WTC11 (cell line): ENCODE data around the gene PRMT5. TPM values are rescaled to one million over a fixed set of nuclear protein-coding genes. Genes with fewer than 3 reads are reported as not detected.

ENCODE experiments used
- ATAC-seq: fragments of 200-7000 bp; cut with Tn5 transposase; 2 replicates; pipeline ENCODE4 v1.10.0; 2021; ENCODE audit warnings: mild to moderate bottlenecking, moderate library complexity
- CTCF ChIA-PET: fragments of 300-600 bp; sonication (Branson Sonifier 250); formaldehyde crosslinking; loops from one replicate; lab custom pipeline; 2021; ENCODE audit warnings: antibody characterized with exemption; lab: Charles Lee
- POLR2A ChIA-PET: fragments of 350-600 bp; sonication (Branson Sonifier 250); formaldehyde crosslinking; loops from one replicate; lab custom pipeline; 2021; ENCODE audit warnings: antibody characterized with exemption; lab: Charles Lee
- DNase-seq: peaks from one replicate; pipeline ENCODE4 v3.0.0; 2021; ENCODE audit warnings: low spot score
- H3K27ac Mint-ChIP-seq: 2 replicates; pipeline ENCODE4 v1.8.0; 2021; ENCODE audit warnings: mixed read lengths
- H3K27me3 Mint-ChIP-seq: 2 replicates; pipeline ENCODE4 v1.8.0; 2021; ENCODE audit warnings: low read depth, mild to moderate bottlenecking, moderate library complexity, mixed read lengths
- H3K36me3 Mint-ChIP-seq: 2 replicates; pipeline ENCODE4 v1.8.0; 2021; ENCODE audit warnings: mixed read lengths
- H3K4me1 Mint-ChIP-seq: 2 replicates; pipeline ENCODE4 v1.8.0; 2022; ENCODE audit warnings: mixed read lengths
- H3K4me3 Mint-ChIP-seq: 2 replicates; pipeline ENCODE4 v1.8.0; 2021; ENCODE audit warnings: mild to moderate bottlenecking, moderate library complexity, mixed read lengths
- H3K9me3 Mint-ChIP-seq: 2 replicates; pipeline ENCODE4 v1.8.0; 2021; ENCODE audit warnings: mixed read lengths
- AFF4 ChIP-seq: sonication (generic); formaldehyde crosslinking; IDR thresholded peaks from 2 replicates; pipeline ENCODE4 v1.8.1; 2023; ENCODE audit warnings: mild to moderate bottlenecking, missing genetic modification reagents, borderline replicate concordance
- ATF3 ChIP-seq: sonication (generic); formaldehyde crosslinking; conservative IDR thresholded peaks from 2 replicates; pipeline ENCODE4 v1.8.1; 2022; ENCODE audit warnings: mild to moderate bottlenecking, missing genetic modification reagents
- ATF6 ChIP-seq: sonication (generic); formaldehyde crosslinking; IDR thresholded peaks from 2 replicates; pipeline ENCODE4 v1.8.1; 2023; ENCODE audit warnings: mild to moderate bottlenecking, missing genetic modification reagents
- CBFB ChIP-seq: sonication (generic); formaldehyde crosslinking; IDR thresholded peaks from 2 replicates; pipeline ENCODE4 v1.8.1; 2022; ENCODE audit warnings: mild to moderate bottlenecking, low read depth, missing genetic modification reagents
- CTCF ChIP-seq: fragments of 200-600 bp; IDR thresholded peaks from 2 replicates; pipeline ENCODE4 v1.8.0; 2022; ENCODE audit warnings: antibody characterized with exemption
- TCF7 ChIP-seq: sonication (generic); formaldehyde crosslinking; IDR thresholded peaks from 2 replicates; pipeline ENCODE4 v1.8.0; 2022; ENCODE audit warnings: mild to moderate bottlenecking, low read depth, missing genetic modification reagents, moderate library complexity
- TEAD1 ChIP-seq: sonication (generic); formaldehyde crosslinking; IDR thresholded peaks from 2 replicates; pipeline ENCODE4 v1.8.0; 2022; ENCODE audit warnings: mild to moderate bottlenecking, missing genetic modification reagents
- ZBTB21 ChIP-seq: sonication (generic); formaldehyde crosslinking; IDR thresholded peaks from 2 replicates; pipeline ENCODE4 v1.8.1; 2023; ENCODE audit warnings: mild to moderate bottlenecking, missing genetic modification reagents, borderline replicate concordance
- ZBTB43 ChIP-seq: sonication (generic); formaldehyde crosslinking; IDR thresholded peaks from 2 replicates; pipeline ENCODE4 v1.8.1; 2023; ENCODE audit warnings: mild to moderate bottlenecking, missing genetic modification reagents
- ZNF317 ChIP-seq: sonication (generic); formaldehyde crosslinking; IDR thresholded peaks from 2 replicates; pipeline ENCODE4 v1.8.1; 2023; ENCODE audit warnings: low read depth, mild to moderate bottlenecking, moderate library complexity, missing genetic modification reagents, borderline replicate concordance
- total RNA-seq: library from RNA; stranded (reverse); gene quantifications from 3 replicates; pipeline ENCODE4 v1.2.3, GENCODE V29; 2021
- TF ChIP-seq, protein P1 (sequence below): sonication (generic); formaldehyde crosslinking; IDR thresholded peaks from 2 replicates; pipeline ENCODE4 v1.8.1; 2022; ENCODE audit warnings: mild to moderate bottlenecking, missing genetic modification reagents, moderate library complexity, borderline replicate concordance
- TF ChIP-seq, protein P2 (sequence below): sonication (generic); formaldehyde crosslinking; IDR thresholded peaks from 2 replicates; pipeline ENCODE4 v1.8.0; 2022; ENCODE audit warnings: mild to moderate bottlenecking, missing genetic modification reagents
- TF ChIP-seq, protein P3 (sequence below): sonication (generic); formaldehyde crosslinking; IDR thresholded peaks from 2 replicates; pipeline ENCODE4 v1.8.1; 2022; ENCODE audit warnings: low read depth, mild to moderate bottlenecking, moderate library complexity, missing genetic modification reagents, borderline replicate concordance
- TF ChIP-seq, protein P4 (sequence below): fragments of 250-450 bp; sonication (Bioruptor Pico); IDR thresholded peaks from 2 replicates; pipeline ENCODE4 v1.9.0; 2021; ENCODE audit warnings: mild to moderate bottlenecking, borderline replicate concordance

PRMT5 gene
- total RNA-seq, 1 experiment from 2014 or later: 124 TPM

GRCh38 chr14:22875748-22876319 lies 53.3 kb downstream of the PRMT5 start (continued):
- TF ChIP-seq ZBTB43 (CRISPR knock-in tag): no peak
- TF ChIP-seq TEAD1 (CRISPR knock-in tag): no peak
- no peak for TF ChIP-seq ZNF317
- no peak for TF ChIP-seq CBFB (CRISPR knock-in tag)
- TF ChIP-seq ZBTB21: no peak
- TF ChIP-seq AFF4 (CRISPR knock-in tag): no peak

DNA sequence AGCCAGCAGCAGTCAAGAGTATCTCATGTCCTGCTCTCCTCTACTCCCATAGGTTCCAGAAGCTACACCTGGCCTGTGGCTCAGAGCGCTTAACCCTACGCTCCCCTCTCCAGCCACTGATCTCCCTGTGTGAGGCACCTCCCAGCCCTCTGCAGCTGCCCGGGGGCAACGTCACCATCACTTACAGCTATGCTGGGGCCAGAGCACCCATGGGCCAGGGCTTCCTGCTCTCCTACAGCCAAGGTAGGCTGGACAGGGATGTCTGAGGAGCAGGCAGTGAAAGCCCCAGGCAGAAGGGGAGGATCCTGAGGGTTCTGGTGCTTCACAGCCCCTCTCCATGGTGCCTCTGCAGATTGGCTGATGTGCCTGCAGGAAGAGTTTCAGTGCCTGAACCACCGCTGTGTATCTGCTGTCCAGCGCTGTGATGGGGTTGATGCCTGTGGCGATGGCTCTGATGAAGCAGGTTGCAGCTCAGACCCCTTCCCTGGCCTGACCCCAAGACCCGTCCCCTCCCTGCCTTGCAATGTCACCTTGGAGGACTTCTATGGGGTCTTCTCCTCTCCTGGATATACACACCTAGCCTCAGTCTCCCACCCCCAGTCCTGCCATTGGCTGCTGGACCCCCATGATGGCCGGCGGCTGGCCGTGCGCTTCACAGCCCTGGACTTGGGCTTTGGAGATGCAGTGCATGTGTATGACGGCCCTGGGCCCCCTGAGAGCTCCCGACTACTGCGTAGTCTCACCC lies 54.0 kb downstream of the PRMT5 start:
- Mint-ChIP-seq H3K36me3 (peaks cover 11% of the 10 kb centered on the region), H3K4me3 (no peak overlapping the region), H3K9me3 (no peaks in the 10 kb centered on the region), H3K4me1 (peaks cover 14% of the 10 kb centered on the region), H3K27me3 (no peaks in the 10 kb centered on the region), H3K27ac (no peak overlapping the region)
- POLR2A ChIA-PET: no interaction called here
- ATAC-seq: no peak
- DNase-seq: no peak
- CTCF ChIA-PET: no interaction called here
- no peak for TF ChIP-seq TCF7 (CRISPR knock-in tag)
- TF ChIP-seq TEAD1 (CRISPR knock-in tag): no peak
- TF ChIP-seq ATF3 (CRISPR knock-in tag): no peak
- TF ChIP-seq, protein P1, sequence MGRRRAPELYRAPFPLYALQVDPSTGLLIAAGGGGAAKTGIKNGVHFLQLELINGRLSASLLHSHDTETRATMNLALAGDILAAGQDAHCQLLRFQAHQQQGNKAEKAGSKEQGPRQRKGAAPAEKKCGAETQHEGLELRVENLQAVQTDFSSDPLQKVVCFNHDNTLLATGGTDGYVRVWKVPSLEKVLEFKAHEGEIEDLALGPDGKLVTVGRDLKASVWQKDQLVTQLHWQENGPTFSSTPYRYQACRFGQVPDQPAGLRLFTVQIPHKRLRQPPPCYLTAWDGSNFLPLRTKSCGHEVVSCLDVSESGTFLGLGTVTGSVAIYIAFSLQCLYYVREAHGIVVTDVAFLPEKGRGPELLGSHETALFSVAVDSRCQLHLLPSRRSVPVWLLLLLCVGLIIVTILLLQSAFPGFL (CRISPR knock-in tag): no peak
- no peak for TF ChIP-seq CTCF
- no peak for TF ChIP-seq ATF6
- TF ChIP-seq, protein P2, sequence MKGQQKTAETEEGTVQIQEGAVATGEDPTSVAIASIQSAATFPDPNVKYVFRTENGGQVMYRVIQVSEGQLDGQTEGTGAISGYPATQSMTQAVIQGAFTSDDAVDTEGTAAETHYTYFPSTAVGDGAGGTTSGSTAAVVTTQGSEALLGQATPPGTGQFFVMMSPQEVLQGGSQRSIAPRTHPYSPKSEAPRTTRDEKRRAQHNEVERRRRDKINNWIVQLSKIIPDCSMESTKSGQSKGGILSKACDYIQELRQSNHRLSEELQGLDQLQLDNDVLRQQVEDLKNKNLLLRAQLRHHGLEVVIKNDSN: no peak
- no peak for TF ChIP-seq ZNF317
- TF ChIP-seq, protein P3, sequence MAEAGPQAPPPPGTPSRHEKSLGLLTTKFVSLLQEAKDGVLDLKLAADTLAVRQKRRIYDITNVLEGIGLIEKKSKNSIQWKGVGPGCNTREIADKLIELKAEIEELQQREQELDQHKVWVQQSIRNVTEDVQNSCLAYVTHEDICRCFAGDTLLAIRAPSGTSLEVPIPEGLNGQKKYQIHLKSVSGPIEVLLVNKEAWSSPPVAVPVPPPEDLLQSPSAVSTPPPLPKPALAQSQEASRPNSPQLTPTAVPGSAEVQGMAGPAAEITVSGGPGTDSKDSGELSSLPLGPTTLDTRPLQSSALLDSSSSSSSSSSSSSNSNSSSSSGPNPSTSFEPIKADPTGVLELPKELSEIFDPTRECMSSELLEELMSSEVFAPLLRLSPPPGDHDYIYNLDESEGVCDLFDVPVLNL (CRISPR knock-in tag): no peak
- TF ChIP-seq, protein P4, sequence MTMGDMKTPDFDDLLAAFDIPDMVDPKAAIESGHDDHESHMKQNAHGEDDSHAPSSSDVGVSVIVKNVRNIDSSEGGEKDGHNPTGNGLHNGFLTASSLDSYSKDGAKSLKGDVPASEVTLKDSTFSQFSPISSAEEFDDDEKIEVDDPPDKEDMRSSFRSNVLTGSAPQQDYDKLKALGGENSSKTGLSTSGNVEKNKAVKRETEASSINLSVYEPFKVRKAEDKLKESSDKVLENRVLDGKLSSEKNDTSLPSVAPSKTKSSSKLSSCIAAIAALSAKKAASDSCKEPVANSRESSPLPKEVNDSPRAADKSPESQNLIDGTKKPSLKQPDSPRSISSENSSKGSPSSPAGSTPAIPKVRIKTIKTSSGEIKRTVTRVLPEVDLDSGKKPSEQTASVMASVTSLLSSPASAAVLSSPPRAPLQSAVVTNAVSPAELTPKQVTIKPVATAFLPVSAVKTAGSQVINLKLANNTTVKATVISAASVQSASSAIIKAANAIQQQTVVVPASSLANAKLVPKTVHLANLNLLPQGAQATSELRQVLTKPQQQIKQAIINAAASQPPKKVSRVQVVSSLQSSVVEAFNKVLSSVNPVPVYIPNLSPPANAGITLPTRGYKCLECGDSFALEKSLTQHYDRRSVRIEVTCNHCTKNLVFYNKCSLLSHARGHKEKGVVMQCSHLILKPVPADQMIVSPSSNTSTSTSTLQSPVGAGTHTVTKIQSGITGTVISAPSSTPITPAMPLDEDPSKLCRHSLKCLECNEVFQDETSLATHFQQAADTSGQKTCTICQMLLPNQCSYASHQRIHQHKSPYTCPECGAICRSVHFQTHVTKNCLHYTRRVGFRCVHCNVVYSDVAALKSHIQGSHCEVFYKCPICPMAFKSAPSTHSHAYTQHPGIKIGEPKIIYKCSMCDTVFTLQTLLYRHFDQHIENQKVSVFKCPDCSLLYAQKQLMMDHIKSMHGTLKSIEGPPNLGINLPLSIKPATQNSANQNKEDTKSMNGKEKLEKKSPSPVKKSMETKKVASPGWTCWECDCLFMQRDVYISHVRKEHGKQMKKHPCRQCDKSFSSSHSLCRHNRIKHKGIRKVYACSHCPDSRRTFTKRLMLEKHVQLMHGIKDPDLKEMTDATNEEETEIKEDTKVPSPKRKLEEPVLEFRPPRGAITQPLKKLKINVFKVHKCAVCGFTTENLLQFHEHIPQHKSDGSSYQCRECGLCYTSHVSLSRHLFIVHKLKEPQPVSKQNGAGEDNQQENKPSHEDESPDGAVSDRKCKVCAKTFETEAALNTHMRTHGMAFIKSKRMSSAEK (CRISPR knock-in tag): no peak
